Kidney (tissue), 14 donors: ENCODE results near the gene PRKD1. TPM values are rescaled to one million over a fixed set of nuclear protein-coding genes. Genes with fewer than 3 reads are reported as not detected.

Experiments
- DNase-seq, 5 donors: peaks; one replicate each; pipeline ENCODE4 v3.0.0-alpha.2; 2013 to 2020
- FAIRE-seq: peaks from 2 replicates; lab custom pipeline; 2012; peaks lifted over from hg19 to GRCh38; lab: Jason Lieb, UNC
- H3K27ac ChIP-seq, 2 donors: one replicate each; pipeline ENCODE4 v1.7.0; 2013; ENCODE audit warnings: low read depth in 2 of 2, low read length in 2 of 2, inconsistent platforms in 1 of 2
- H3K27me3 ChIP-seq: one replicate; pipeline ENCODE4 v1.7.1; 2013; ENCODE audit warnings: low read length, inconsistent platforms; ENCODE audit not compliant: control insufficient read depth, insufficient read depth
- H3K36me3 ChIP-seq, 3 donors: one replicate each; pipeline versions ENCODE4 v1.7.0 to v1.7.1; 2013; ENCODE audit warnings: low read length in 3 of 3, control low read depth in 1 of 3, inconsistent platforms in 1 of 3; ENCODE audit not compliant: insufficient read depth in 3 of 3, control insufficient read depth in 2 of 3
- H3K4me1 ChIP-seq, 3 donors: one replicate each; pipeline versions ENCODE4 v1.7.0 to v1.7.1; 2013; ENCODE audit warnings: low read length in 3 of 3, inconsistent platforms in 1 of 3, low read depth in 1 of 3; ENCODE audit not compliant: control insufficient read depth in 2 of 3, insufficient read depth in 2 of 3
- H3K4me3 ChIP-seq, 3 donors: one replicate each; pipeline versions ENCODE4 v1.7.0 to v1.8.1; 2013; ENCODE audit warnings: low read length in 3 of 3, control low read depth in 1 of 3, inconsistent platforms in 1 of 3
- H3K9ac ChIP-seq, 3 donors: one replicate each; pipeline versions ENCODE4 v1.7.0 to v1.7.1; 2013; ENCODE audit warnings: low read length in 3 of 3, control low read depth in 1 of 3, inconsistent platforms in 1 of 3
- H3K9me3 ChIP-seq, 3 donors: one replicate each; pipeline versions ENCODE4 v1.7.0 to v1.7.1; 2013; ENCODE audit warnings: low read length in 3 of 3, control low read depth in 1 of 3, inconsistent platforms in 1 of 3; ENCODE audit not compliant: control insufficient read depth in 2 of 3, insufficient read depth in 1 of 3
- intact Hi-C: fragments of 100-400 bp; cut with DNase I; formaldehyde crosslinking; loops from one replicate; pipeline ENCODE4 v1.11.1; 2022
- polyA plus RNA-seq: library from polyadenylated mRNA; stranded (reverse); fragments of 350-450 nt; fragmentation: Illumina TruSeq; extraction: RNeasy Lipid Tissue Mini Kit (QIAGEN cat#74804); gene quantifications from one replicate; pipeline ENCODE4 v1.2.3, GENCODE V29; 2014; ENCODE audit warnings: low read depth, low replicate concordance; ENCODE audit not compliant: insufficient read depth
- total RNA-seq: library from RNA; stranded (reverse); fragmentation: NEBNext Ultra II Directional; extraction: Animal tissue kit (Norgen Biotek cat#: 25700); gene quantifications from one replicate; pipeline ENCODE4 v1.2.1, GENCODE V29; 2021
- TF ChIP-seq, protein P1 (sequence below): IDR thresholded peaks from 3 replicates; pipeline ENCODE4 v1.5.1; 2012; ENCODE audit warnings: mild to moderate bottlenecking, moderate library complexity, borderline replicate concordance; ENCODE audit not compliant: insufficient read depth; ENCODE audit errors: extremely low read depth
- donor health status: control.
- donor health status: control.
- donor health status: control.
- donor health status: control.
- donor health status: control.
- donor health status: DM: yes; HTN: yes; CAD: no.
- donor health status: Normal renal cell carcinoma (clear cell type).

The PRKD1 gene
- total and polyA plus RNA-seq, 2 donors from 2014 or later: 14.0 to 45.1 TPM

DNA sequence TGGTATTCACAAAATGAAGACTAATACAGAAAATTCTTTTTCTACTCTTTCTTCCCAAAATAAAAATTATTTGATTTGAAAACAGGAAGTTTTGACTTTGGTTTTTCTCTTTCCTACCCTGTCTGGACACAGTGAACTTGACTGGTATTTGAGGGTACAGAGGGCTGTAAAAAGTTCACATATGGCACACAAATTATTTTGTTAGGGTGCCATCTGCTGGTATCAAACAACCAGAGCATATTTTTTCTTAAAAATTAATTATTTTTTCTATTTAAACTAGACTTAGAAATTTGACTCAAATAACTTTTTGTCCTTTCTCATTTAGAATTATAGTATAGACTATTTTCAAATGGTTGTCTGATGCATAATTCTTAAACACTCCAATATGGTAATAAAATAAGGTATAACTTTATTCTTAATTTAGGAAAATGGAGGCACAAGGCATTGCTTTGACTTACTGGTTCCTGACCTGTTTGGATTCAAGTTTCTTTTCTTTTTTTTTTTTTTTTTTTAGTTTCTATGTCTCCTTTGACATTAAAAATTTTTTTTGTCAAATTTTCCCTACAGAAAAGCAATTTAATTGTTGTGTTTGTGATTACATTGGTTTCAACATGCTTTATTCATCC is 390.6 kb downstream of the PRKD1 start:
- intact Hi-C loops: loop anchor here (10.0 kb wide), 1 partner anchor 782 kb away; no protein-coding TSS in a partner anchor
- H3K27me3 ChIP-seq: no peaks in the 10 kb centered on the region
- H3K9me3 ChIP-seq: no peaks in the 10 kb centered on the region
- no peaks in the 10 kb centered on the region for H3K4me1 ChIP-seq
- no peaks in the 10 kb centered on the region for H3K36me3 ChIP-seq
- H3K27ac ChIP-seq: no peak overlapping the region
- FAIRE-seq (peak; percentile 85), DNase-seq (peak in 2 of 5 donors; percentile 12 to 14)
- TF ChIP-seq, protein P1, sequence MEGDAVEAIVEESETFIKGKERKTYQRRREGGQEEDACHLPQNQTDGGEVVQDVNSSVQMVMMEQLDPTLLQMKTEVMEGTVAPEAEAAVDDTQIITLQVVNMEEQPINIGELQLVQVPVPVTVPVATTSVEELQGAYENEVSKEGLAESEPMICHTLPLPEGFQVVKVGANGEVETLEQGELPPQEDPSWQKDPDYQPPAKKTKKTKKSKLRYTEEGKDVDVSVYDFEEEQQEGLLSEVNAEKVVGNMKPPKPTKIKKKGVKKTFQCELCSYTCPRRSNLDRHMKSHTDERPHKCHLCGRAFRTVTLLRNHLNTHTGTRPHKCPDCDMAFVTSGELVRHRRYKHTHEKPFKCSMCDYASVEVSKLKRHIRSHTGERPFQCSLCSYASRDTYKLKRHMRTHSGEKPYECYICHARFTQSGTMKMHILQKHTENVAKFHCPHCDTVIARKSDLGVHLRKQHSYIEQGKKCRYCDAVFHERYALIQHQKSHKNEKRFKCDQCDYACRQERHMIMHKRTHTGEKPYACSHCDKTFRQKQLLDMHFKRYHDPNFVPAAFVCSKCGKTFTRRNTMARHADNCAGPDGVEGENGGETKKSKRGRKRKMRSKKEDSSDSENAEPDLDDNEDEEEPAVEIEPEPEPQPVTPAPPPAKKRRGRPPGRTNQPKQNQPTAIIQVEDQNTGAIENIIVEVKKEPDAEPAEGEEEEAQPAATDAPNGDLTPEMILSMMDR: peak; percentile 25
- H3K9ac ChIP-seq: no peak overlapping the region
- no peak overlapping the region for H3K4me3 ChIP-seq

DNA sequence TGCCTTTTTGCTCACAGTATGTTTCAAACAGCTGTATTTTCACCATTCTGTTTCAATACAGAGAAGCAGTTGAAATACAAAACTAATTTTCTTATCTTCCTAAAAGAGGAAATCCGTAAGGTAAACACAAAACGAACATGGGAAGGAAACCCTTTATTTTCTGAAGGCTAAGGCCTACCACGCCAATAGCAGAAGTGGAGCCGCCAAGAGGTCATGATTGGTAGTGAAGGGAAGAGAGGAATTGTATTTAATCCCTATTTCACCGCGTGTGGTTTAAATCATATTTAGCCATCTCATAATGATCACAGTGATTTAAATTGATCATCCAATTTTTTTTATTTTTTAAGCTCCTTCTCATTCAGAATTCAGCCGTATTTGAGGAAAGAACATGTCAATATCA is 398.2 kb downstream of the PRKD1 start:
- no peaks in the 10 kb centered on the region for H3K9me3 ChIP-seq
- H3K4me1 ChIP-seq: no peaks in the 10 kb centered on the region
- FAIRE-seq (no peak), DNase-seq (peak in 1 of 5 donors; percentile 12)
- no peak overlapping the region for H3K9ac ChIP-seq
- H3K4me3 ChIP-seq: no peak overlapping the region
- H3K27ac ChIP-seq: no peak overlapping the region
- H3K27me3 ChIP-seq: no peaks in the 10 kb centered on the region
- TF ChIP-seq, protein P1: no peak
- no peaks in the 10 kb centered on the region for H3K36me3 ChIP-seq
- intact Hi-C loops: no loop called here

DNA sequence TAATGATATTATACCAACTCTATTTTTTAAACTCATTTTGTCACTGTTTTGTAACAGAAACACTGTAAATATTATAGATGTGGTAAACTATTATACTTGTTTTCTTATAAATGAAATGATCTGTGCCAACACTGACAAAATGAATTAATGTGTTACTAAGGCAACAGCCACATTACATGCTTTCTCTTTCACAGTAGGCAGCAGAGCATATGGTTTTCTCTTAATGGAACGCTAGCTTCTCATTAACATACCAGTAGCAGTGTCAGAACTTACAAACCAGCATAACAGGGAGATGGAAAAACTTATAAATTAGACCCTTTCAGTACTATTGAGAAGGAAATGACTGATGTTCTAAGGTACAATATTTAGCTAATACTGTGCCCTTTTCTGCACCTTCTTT is 398.8 kb downstream of the PRKD1 start:
- H3K4me3 ChIP-seq: no peak overlapping the region
- H3K27ac ChIP-seq: no peak overlapping the region
- H3K9me3 ChIP-seq: no peaks in the 10 kb centered on the region
- peak in 2 of 5 donors; percentile 18 to 28 for DNase-seq
- intact Hi-C loops: no loop called here
- no peak for FAIRE-seq
- no peak overlapping the region for H3K9ac ChIP-seq
- no peaks in the 10 kb centered on the region for H3K27me3 ChIP-seq
- no peaks in the 10 kb centered on the region for H3K36me3 ChIP-seq
- no peaks in the 10 kb centered on the region for H3K4me1 ChIP-seq
- TF ChIP-seq, protein P1: no peak
